GM19025 (cell line): ENCODE data around the gene SFMBT2.

Source experiments
- ATAC-seq: cut with Tn5 transposase; IDR thresholded peaks from one replicate; pipeline ENCODE4 v1.9.1; 2021; ENCODE audit warnings: mild to moderate bottlenecking, low read depth, moderate library complexity; ENCODE audit not compliant: unreplicated experiment

SFMBT2 gene

DNA sequence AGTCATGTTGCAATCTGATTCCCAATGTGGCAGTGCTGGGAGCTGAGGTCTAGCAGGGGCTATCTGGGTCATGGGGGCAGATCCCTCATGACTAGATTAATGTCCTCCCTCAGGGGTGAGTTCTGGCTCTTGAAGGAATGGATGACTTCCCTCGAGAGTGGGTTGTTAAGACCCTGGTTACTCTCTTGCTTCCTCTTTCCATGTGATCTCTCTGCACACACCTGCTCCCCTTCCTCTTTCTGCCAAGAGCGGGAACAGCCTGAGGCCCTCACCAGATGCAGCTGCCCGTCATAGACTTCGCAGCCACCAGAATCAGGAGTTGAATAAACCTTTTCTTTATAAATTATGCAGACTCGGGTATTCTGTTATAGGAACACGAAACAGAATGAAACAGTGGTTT, 37.8 kb downstream of the SFMBT2 start:
- ATAC-seq = no peak

DNA sequence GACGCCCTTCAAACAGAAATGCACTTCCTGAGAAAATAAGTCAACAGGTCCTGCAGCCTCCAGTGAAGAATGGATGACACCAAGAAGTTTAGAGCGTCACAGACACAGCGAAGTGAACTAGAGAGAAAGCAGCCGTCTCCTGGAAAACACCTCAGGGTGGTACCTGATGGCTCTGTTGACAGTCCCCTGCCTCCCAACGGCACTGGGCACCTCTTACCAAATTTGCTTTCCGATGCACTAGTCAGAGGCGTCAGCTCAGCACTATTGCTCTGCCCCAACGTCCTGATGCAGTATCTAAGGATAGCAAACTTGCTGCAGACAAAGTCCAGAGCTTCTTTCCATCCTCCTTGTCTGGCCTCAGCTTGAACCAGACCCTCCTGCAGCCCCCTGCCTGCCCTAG, 38.3 kb downstream of the SFMBT2 start:
- no peak for ATAC-seq

DNA sequence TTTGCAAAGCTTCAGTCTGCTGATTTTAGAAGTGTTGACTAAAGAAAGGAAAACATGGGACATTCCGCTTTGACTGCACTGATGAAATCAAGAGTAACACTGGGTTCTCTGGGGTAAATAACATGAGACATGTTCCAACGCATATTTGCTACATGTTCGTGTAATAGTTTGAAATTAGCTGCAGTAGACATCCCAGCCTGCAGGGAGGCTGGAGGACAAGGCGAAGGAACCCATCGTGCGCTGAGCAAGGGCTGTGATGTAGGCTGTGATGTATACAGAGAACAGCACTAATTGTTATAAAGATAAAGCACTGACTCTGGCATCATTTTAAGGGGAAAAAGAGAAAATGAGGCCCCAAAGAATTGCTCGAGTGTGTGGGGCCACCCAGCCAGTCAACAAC, 40.3 kb downstream of the SFMBT2 start:
- ATAC-seq = no peak

DNA sequence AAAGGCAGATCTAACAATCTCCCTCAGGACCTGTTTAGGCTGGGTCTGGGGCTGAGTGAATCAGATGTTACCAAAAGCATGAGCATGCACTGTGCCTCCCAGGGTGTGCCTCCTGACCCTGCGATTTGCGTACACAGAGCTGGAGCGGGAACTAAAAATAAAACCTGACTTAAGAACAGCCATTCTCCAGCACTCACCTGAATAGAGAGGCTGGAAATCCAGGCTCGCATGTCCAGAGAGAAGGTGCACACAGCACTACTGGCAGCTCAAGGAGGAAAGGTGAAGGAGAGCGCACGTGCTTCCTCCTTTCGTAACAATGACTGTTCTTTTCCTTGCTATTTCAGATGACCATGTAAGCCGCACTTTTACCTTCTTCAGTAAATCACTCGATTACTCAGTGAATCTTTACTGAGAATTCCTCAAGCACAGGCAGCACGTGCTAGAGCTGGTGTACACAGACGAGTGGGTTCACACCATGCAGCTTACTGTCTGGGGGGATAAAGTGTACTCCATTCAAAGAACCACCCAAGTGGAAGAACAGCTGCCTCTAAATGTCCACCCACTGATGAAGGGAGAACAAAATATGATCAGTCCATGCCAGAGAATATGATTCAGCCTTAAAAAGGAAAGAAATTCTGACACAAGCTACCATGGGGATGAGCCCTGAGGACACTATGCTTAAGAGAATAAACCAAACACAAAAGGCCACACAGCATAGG, 45.6 kb downstream of the SFMBT2 start:
- ATAC-seq = no peak

DNA sequence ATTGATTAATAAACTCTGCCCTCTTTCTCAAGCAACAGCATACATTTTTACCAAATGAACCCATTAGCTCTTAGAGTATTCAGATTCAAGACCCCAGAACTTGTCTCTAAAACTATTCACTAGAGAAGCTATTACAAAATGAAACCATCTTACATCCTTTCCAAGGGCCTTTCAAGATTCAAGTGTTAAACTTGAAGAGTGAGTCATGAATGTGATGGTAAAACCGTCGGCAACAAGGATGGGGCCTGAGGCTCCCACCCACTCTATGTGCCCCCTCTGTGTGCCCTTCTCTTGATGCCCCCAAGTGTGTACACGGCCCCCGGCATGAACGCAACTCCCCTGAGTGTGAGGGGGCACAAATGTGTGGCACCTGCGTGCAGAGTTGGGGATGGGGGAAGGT, 46.4 kb downstream of the SFMBT2 start:
- ATAC-seq = no peak

DNA sequence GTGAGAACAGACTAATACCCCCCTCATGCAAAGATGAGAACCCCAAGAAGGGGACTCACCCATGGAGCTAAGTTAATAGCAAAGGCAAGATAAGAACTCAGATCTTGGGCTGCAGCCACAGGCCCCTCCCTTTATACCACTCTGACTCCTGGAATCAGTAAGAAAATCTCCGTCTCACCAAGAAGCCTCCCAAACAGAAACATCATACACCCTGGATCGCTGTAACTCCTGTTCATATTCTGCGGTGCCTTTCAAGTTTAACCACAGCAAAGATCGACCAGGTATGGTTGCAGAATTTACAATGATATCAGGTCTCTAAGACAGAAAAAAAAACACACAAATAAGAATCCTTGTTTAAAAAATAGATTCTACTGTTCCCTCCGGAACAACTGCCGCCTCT, 47.1 kb downstream of the SFMBT2 start:
- no peak for ATAC-seq

DNA sequence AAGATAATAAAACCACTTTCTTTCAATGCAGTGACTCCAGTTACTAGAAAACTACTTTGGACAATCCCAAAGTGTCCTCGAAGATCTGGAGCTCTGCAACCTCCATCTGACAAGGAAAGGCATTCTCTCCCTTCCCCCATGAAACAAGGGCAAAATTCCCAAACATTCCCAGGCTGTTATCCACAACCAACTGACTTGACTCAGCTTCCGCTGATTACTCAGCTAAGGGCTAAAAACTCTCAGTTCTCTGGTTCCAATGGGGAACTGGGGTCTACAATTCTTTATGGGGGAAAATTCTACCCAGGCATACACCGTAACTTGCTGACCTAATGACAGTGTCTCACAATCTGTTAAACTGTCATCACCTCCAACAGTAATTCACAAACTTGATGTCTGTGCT, 48.4 kb downstream of the SFMBT2 start:
- no peak for ATAC-seq

DNA sequence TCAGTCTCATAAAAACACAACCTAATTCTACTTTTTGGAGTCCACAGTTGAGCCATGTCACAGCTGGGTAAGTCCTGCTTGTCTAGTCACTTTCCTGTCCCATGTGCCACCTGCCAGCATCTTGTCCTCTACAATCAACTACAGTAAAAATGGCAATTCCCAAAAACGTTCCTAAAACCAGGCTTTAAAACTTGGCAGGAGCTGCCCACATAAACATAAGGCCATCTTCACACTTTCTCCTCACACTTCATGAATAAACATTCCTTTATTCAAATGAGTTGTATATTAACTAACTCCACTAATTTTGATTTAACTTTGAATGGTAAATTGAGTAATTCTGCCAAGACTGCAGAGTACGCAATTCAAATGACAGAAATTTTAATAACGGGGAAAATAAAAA, 49.5 kb downstream of the SFMBT2 start:
- no peak for ATAC-seq

DNA sequence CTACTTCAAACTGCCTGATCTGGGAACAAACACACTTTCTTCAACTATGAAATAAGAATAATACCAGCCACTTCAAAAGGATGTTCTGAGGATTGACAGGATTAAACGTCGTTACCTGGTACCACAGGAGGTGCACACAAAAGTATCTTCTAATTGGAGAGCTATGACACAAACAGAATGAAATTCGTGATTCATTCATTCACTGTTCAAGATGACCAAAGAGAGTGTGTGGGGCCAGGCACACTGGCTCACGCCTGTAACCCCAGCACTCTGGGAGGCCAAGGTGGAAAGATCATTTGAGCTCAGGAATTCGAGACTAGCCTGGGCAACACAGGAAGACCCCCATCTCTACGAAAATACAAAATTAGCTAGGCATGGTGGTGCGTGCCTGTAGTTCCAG, 50.9 kb downstream of the SFMBT2 start:
- ATAC-seq = no peak

DNA sequence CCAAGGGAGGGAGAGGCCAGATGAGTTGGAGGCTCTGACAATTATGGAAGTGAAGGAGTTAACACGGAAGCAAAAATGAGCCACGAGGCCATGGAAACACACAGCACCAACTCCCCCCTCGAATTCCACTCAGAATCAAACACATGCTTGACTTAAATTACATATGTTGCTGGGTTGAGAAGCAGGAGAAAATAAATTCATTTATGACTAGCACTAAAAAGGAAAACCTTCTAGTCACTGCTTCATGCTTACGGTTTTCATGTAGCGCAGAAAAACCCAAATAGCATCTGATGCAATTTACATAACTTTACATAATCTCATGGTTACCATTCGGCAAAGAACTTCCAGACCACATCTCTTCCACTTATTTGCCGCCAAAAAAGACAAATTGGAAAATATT, 51.5 kb downstream of the SFMBT2 start:
- ATAC-seq = no peak

DNA sequence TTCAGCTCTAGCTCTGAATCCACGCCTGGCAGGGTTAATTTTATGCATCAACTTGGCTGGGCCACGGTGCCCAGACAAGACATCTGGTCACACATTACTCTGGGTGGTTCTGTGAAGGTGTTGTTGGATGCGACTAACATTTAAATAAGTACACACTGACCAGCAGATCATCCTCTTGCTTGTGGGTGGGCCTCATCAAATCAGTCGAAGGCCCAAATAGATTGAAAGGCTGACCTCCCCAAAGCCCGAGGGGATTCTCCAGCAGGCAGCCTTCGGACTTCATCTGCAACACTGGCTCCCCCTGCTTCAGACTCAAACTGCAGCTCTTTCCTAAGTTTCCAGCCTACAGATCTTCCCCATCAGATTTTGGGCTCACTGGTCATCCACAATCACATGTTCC, 53.6 kb downstream of the SFMBT2 start:
- no peak for ATAC-seq

DNA sequence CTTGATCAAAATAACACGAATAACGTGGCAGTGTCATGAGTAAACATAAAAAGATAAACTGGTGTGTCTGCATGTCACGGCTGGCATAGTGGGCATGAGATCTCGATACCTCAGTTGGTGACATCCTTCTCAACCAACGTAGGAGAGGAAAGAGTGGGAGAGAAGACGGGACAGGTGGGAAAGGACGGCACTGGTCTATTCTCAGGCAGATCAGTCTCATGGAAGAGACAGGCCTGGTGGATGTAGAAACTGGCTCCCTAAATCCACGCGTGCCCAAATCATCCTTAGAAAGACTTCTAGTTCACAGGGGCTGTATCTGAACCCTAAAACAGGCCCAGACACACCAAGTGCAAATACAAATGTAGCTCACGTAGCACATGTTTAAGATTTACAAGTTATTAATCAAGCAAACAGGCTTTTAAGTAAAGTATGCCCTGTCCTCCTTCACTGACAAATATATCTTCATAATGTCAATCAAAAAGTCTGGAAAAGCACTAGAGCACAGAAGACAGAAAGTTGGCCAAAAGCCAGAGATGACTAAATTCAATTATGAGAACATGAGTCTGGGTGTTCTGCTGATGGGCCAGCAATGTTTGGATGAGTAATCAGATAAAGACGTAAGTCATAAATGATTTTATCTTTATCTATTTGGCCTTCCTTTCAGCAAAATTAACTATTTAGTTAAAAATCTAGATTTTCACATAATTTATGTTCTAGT, 56.3 kb downstream of the SFMBT2 start:
- no peak for ATAC-seq

DNA sequence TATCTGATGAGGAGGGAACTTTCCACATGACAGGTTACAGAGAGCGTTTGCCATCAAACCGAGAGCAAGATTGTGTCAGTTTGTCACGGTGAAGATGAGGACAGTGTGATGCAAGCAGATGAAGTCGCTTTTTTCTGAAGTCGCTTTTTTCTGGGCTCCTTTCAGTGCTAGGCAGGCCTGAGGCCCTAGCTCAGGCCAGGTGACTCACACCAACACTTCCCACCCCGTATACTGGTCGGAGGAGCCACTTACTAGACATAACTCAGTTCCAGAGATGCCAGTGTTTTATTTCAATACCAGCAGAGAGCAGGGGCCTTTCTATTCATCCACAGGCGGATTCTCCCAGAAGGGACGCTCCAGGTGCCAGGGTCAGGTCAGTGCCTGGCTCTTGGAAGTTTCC, 58.9 kb downstream of the SFMBT2 start:
- ATAC-seq = no peak

DNA sequence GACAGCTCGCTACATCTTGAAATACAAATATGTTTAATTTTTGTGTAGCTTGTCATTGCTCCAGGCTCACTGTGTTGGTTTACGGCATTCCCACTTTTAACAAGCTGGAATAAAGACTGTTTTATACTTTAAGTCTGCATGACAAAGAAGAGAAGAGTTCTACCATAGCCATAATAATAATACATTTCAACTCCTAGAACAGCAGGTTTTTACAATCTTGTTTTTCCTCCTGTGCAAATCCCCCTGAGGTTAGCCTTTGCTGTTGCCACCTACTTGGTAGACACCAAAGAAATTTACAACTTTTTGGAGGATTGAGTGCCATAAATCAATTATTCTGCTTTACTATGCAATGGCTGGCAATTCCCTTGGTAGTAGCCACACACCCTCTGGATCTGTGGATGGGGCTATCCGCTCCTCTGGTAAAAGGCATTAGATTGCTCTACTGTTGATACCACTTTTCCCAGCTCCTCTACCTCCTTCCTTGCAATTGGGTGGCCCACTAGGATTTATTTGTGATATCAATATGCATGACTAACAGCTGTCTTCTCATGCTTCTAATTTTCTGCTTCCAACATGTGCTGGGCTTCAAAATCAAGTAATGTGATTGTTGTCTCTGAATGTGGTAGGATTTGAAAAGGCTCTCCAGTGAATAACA, 60.2 kb downstream of the SFMBT2 start:
- ATAC-seq = no peak

DNA sequence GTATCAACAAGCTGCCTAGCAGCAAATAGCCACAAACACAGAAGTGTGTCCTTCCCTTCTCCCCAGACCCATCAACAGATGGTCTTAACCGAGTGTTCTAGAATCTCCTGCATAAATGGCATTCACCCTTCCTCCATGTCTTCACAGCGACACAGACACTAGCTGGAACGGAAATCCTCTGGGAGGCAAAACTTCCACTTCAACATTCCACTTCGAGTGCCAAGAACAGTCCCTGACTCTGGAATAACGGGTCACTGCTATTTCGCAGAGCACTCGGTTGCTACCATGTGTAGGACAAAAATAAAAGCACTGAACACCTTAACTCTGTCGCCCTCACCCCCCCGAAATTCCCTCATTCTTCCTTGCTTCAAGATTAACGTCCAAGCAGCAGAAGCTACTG, 65.1 kb downstream of the SFMBT2 start:
- ATAC-seq = no peak

DNA sequence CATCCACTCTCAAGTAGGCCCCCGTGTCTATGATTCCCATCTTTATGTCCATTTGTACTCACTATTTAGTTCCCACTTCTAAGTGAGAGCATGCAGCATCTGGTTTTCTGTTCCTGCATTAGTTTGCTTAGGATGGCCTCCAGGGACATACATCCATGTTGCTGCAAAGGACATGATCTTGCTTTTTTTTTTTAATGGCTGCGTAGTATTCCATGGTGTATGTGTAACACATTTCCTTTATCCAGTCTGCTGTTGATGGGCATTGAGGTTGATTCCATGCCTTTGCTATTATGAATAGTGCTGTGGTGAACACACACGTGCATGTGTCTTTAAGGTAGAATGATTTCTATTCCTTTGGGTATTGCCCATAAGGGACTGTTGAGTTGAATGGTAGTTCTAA, 67.8 kb downstream of the SFMBT2 start:
- no peak for ATAC-seq

DNA sequence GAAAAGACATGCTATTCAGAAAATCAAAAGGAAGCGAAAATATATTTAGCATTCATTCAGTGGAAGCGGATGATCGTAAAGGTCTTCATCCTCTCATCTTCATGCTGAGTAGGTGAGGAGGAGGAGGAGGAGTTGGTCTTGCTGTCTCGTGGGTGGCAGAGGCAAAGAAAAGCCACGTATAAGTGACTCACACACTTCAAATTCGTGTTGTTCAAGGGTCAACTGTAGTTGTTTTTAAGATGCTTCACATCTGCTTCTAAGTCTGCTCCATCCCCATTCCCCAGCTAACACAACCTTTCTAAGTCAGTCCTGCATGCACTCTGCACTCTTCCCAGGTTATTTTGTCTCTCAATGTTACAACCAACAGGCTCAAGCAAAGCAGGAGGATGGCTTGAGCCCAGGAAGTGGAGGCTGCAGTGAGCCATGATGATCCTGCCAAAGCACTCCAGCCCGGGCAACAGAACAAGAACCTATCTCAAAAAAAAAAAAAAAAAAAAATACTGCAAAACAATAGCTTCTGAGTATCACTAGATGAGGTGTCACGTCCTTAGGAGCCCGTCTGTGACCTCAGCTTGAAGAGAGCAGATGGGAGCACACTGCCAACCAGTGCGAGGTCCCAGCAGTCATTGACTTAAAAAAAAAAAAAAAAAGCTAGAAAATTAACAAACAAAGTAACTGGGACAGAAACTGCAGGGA, 70.5 kb downstream of the SFMBT2 start:
- no peak for ATAC-seq

DNA sequence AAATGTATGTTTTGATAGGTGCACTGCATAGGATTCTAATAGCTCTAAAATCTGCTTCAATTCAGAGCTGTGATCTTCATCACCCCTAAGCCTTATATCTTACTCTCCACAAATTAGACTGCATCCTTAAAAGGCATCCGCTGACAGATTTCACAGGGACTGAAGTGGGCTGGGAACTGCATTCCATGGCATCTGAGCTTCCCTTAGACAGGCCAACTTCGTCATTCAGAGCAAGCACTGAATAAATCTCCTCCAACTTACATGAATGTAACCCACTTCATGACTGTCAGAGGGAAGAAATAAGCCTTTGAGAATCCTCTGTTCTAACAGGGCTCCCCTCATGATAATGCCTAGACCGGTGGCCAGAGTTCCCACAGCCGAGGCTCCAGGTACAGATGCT, 71.3 kb downstream of the SFMBT2 start:
- ATAC-seq = no peak

DNA sequence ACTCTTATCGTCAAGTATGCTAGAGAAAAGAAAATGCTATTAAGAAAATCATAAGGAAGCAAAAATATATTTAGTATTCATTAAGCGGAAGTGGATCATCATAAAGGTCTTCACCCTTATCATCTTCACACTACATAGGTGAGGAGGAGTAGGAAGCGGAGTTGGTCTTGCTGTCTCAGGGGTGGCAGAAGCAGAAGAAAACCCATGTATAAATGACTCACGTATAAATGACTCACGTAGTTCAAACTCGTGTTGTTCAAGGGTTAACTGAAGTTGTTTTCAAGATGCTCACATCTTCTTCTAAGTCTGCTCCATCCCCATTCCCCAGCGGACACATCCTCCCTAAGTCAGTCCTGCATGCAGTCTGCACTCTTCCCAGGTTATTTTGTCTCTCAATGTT, 72.4 kb downstream of the SFMBT2 start:
- ATAC-seq = no peak

DNA sequence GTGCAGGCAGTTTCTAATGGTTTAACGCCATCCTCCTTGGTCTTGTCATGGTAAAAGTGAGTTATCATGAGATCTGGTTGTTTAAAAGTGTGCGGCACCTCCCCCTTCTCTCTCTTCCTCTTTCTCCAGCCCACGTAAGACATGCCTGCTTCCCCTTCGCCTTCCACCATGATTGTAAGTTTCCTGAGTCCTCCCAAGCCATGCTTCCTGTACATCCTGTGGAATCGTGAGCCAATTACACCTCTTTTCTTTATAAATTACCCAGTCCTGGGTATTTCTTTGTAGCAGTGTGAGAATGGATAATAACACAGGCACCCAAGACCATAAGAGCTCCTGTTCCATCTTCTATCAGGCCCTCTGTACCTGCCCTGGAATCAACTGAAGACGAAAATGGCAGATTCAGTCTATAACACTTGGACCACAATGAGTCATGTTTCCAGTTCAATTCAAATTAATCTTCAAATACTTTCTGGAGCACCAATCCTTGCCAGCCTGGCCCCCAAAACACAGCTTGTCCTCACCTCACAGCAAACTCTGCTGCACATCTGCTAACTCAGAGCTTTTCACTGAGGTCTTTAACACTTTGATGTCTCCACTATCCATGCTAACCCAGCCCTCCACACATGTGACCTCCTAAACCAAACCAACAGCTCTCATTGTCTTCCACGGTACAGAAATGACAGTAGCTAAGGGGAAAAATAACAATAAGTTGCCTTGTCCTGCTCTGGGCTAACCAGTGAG, 73.2 kb downstream of the SFMBT2 start:
- ATAC-seq = peak; percentile 66

DNA sequence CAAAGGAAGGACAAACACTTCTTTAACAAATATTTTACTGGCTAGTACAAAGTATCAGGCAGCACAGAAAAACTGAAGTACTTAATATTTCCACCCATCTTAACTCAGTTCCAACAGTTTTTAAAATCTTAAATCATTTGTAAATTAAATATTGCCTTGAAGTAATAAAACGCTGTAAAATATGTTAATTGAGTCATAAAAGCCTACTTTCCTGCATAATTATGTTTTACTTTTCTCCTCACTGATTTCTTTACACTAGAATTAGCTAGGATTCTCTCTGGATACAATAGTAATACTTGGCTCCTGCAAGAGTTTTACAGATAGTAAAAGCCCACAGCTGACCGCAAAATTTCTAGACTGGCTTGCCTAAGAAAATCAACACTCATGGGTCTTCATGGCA, 74.9 kb downstream of the SFMBT2 start:
- no peak for ATAC-seq
